Measurements from ENCODE around the gene TPD52L1. TPM values are rescaled to one million over a fixed set of nuclear protein-coding genes. Genes with fewer than 3 reads are reported as not detected.

The TPD52L1 gene
- total and polyA plus RNA-seq, 2 donors (not counting 3 experiments of a cell fraction or from before 2014, with no cell fraction given): 0.29 to 0.37 TPM

GRCh38 chr6:125205931-125206330 is 52.4 kb downstream of the TPD52L1 start:
- no TSS peak for BruUV-seq (replicated peaks)
- H3K36me3 ChIP-seq (ENCODE audit: control insufficient read depth in 2 of 2, extremely low read depth in 1 of 2, insufficient read depth in 2 of 2, low read length in 2 of 2): no peaks in the 10 kb centered on the region
- no peak for FAIRE-seq
- H3K79me2 ChIP-seq (ENCODE audit: control insufficient read depth, insufficient read depth, low read length): no peaks in the 10 kb centered on the region
- H3K4me1 ChIP-seq (ENCODE audit: control insufficient read depth, extremely low read depth, insufficient read depth, low read length): peaks cover 10% of the 10 kb centered on the region
- intact Hi-C loops (cut with micrococcal nuclease): no loop called here
- no peak overlapping the region for H2AFZ ChIP-seq (ENCODE audit: low read depth, low read length)
- CTCF ChIA-PET: interaction anchor here (5.6 kb wide), 1 partner anchor 13 kb away, joined by 37 read pairs; no protein-coding TSS in a partner anchor
- H3K9me1 ChIP-seq (replicated peaks; ENCODE audit: control insufficient read depth, extremely low read depth, insufficient read depth, low read length): no peaks in the 10 kb centered on the region
- no peak overlapping the region for H3K4me2 ChIP-seq (ENCODE audit: insufficient read depth, low read length)
- POLR2A ChIA-PET: interaction anchor here (1.2 kb wide), 1 partner anchor 30 kb away, joined by 3 read pairs; no protein-coding TSS in a partner anchor
- no peak overlapping the region for H3K4me3 ChIP-seq (replicated peaks in 1 of 3; ENCODE audit: insufficient read depth in 1 of 3, low read depth in 1 of 3, low read length in 3 of 3)
- peaks cover 0 to 2% of the 10 kb centered on the region in 2 experiments for H3K27me3 ChIP-seq (ENCODE audit: control insufficient read depth in 2 of 2, insufficient read depth in 2 of 2, low read length in 2 of 2)
- no peaks in the 10 kb centered on the region for H3K9me3 ChIP-seq (replicated peaks; ENCODE audit: control insufficient read depth, insufficient read depth, low read length)
- H3K9ac ChIP-seq (replicated peaks; ENCODE audit: extremely low read depth, insufficient read depth, low read length): no peak overlapping the region
- no peak for TF ChIP-seq MAX (IDR thresholded peaks at IDR 0.05; ENCODE audit: insufficient read depth, insufficient read length)
- no peak for TF ChIP-seq GATA2 (IDR thresholded peaks at IDR 0.05; ENCODE audit: insufficient read depth, insufficient read length, low read depth, low read length)
- no peak for TF ChIP-seq MYC (IDR thresholded peaks at IDR 0.05; ENCODE audit: low read depth, low read length)
- TF ChIP-seq POLR2A (IDR thresholded peaks at IDR 0.05; ENCODE audit: low read depth, low read length): no peak
- no peak for TF ChIP-seq EZH2 (IDR thresholded peaks at IDR 0.05; ENCODE audit: borderline replicate concordance, low read depth, low read length, severe bottlenecking)
- TF ChIP-seq JUN (IDR thresholded peaks at IDR 0.05; ENCODE audit: borderline replicate concordance, insufficient read depth, insufficient read length, low read depth): no peak
- no peak for TF ChIP-seq CTCF (IDR thresholded peaks at IDR 0.05; ENCODE audit: extremely low read depth in 1 of 2, insufficient read depth in 1 of 2, low read depth in 1 of 2, low read length in 2 of 2)
- TF ChIP-seq POLR2AphosphoS5 (IDR thresholded peaks at IDR 0.05; ENCODE audit: insufficient read depth, low read depth, low read length): no peak
- TF ChIP-seq FOS (IDR thresholded peaks at IDR 0.05; ENCODE audit: borderline replicate concordance, insufficient read depth, low read length): no peak
- dilution Hi-C loops (cut with MboI; ENCODE audit: extremely low pct_ligation_motif_present, low sequenced_read_pairs): no loop called here
- no peak for DNase-seq (ENCODE audit: low read depth, low spot score)
- H3K27ac ChIP-seq (ENCODE audit: insufficient read depth, low read depth, low read length): no peak overlapping the region
- H4K20me1 ChIP-seq (replicated peaks; ENCODE audit: control insufficient read depth, extremely low read depth, insufficient read depth, low read length): no peaks in the 10 kb centered on the region

Data from endothelial cell of umbilical vein (primary cell).